Heart left ventricle (tissue), 13 donors: ENCODE results near the gene CNGA3.
"Not testable (repeated sequence)": the region's sequence is repeated elsewhere in the genome, so short reads cannot be mapped to it uniquely, and the experiment has no call there.

Source experiments
- CTCF ChIP-seq, 12 donors: fragments of 200-600 bp; sonication (generic) in 4 of 12; IDR thresholded peaks; one replicate each; pipeline versions ENCODE4 v1.5.0 to v1.8.0; 2018 to 2022; ENCODE audit warnings: antibody characterized with exemption in 12 of 12, mild to moderate bottlenecking in 5 of 12
- POLR2A ChIP-seq, 2 donors: fragments of 450-650 bp; IDR thresholded peaks; one replicate each; pipeline ENCODE4 v1.6.1; 2017; ENCODE audit warnings: antibody characterized with exemption in 2 of 2, mild to moderate bottlenecking in 2 of 2, moderate library complexity in 2 of 2
- donor health status: ischemic (EF 13 %, LVEDD 7.1; RV severe dilation, severe dysfunction).
- donor health status: DM: no; HTN: yes; CAD: no.
- donor health status: DM: no; HTN: no; CAD: no.
- donor health status: ischemic (EF 25% LVEDD 6.9; RV normal size, moderate dysfunction).
- donor health status: ischemic (EF 25% LVEDD 5.7; RV mildly dilated, moderate dysfunction).
- donor health status: ischemic (EF 35%, LVEDD 5.7; RV mildly dilated, moderate dysfunction).
- donor health status: nonischemic (EF 11% LVEDD 7.7; RV severe dilation, severe dysfunction).
- donor health status: DM: yes; HTN: yes; CAD: no.
- donor health status: PGD.
- donor health status: ischemic (EF 29% LVEDD 5.4; RV normal size, mild dysfunction).
- donor health status: nonischemic (EF 23%, LVEDD 6.1; RV moderate dilation, normal function).

GRCh38 chr2:98435670-98436069 is 89.4 kb downstream of the CNGA3 start:
- not testable (repeated sequence) for TF ChIP-seq CTCF, POLR2A (IDR thresholded peaks at IDR 0.05)
